Immature natural killer cell (primary cell): ENCODE measurements around the gene RASA3. TPM values are rescaled to one million over a fixed set of nuclear protein-coding genes. Genes with fewer than 3 reads are reported as not detected.

Source experiments
- DNase-seq, 3 donors: peaks; one replicate each; pipeline ENCODE4 v3.0.0; 2022; ENCODE audit warnings: mixed read lengths in 1 of 3
- H3K27ac Mint-ChIP-seq, 6 donors: one replicate each; pipeline ENCODE4 v1.8.0; 2020; ENCODE audit warnings: mixed read lengths in 6 of 6, mild to moderate bottlenecking in 5 of 6, inconsistent platforms in 4 of 6, moderate library complexity in 3 of 6
- H3K27me3 Mint-ChIP-seq, 3 donors: one replicate each; pipeline ENCODE4 v1.8.0; 2020 to 2021; ENCODE audit warnings: low read depth in 3 of 3, mild to moderate bottlenecking in 3 of 3, mixed read lengths in 3 of 3, moderate library complexity in 3 of 3, inconsistent platforms in 1 of 3
- H3K36me3 Mint-ChIP-seq, 3 donors: one replicate each; pipeline ENCODE4 v1.8.0; 2020; ENCODE audit warnings: mixed read lengths in 3 of 3, inconsistent platforms in 2 of 3, mild to moderate bottlenecking in 2 of 3
- H3K4me1 Mint-ChIP-seq, 2 donors: one replicate each; pipeline ENCODE4 v1.8.0; 2020; ENCODE audit warnings: inconsistent platforms in 2 of 2, mild to moderate bottlenecking in 2 of 2, mixed read lengths in 2 of 2, moderate library complexity in 1 of 2
- H3K4me3 Mint-ChIP-seq, 5 donors: one replicate each; pipeline ENCODE4 v1.8.0; 2020; ENCODE audit warnings: mild to moderate bottlenecking in 5 of 5, mixed read lengths in 5 of 5, inconsistent platforms in 3 of 5, moderate library complexity in 3 of 5
- H3K9me3 Mint-ChIP-seq, 6 donors: one replicate each; pipeline ENCODE4 v1.8.0; 2020; ENCODE audit warnings: mild to moderate bottlenecking in 6 of 6, mixed read lengths in 6 of 6, inconsistent platforms in 4 of 6, moderate library complexity in 3 of 6
- polyA plus RNA-seq, 3 donors: library from polyadenylated mRNA; unstranded; fragments of 300-500 nt; fragmentation: Illumina TruSeq; gene quantifications; one replicate each; pipeline ENCODE4 v1.2.3, GENCODE V29; 2021

RASA3 gene
- polyA plus RNA-seq, 3 donors from 2014 or later: 37.4 to 153 (median 64.8) TPM

GRCh38 chr13:114063545-114064449, 68.6 kb downstream of the RASA3 start:
- Mint-ChIP-seq H3K4me1 (peaks cover 79 to 89% of the 10 kb centered on the region in 2 donors), H3K27me3 (peaks cover 59 to 76% (median 59%) of the 10 kb centered on the region in 3 donors), H3K9me3 (peaks cover 0 to 5% (median 0%) of the 10 kb centered on the region in 6 donors), H3K27ac (peak overlapping the region; percentile 93 to 98 (median 97)), H3K4me3 (peak overlapping the region; percentile 80 to 92 (median 88)), H3K36me3 (peaks cover 0 to 3% (median 0%) of the 10 kb centered on the region in 3 donors)
- peak; percentile 42 to 60 (median 46) for DNase-seq

GRCh38 chr13:114062754-114063153, 69.7 kb downstream of the RASA3 start:
- Mint-ChIP-seq H3K27me3 (peaks cover 55 to 74% (median 59%) of the 10 kb centered on the region in 3 donors), H3K4me3 (peak overlapping the region in 4 of 5 donors; percentile 29 to 62 (median 36)), H3K4me1 (peaks cover 79 to 89% of the 10 kb centered on the region in 2 donors), H3K27ac (peak overlapping the region; percentile 40 to 81 (median 52)), H3K9me3 (peaks cover 0 to 3% (median 0%) of the 10 kb centered on the region in 6 donors), H3K36me3 (peaks cover 0 to 3% (median 0%) of the 10 kb centered on the region in 3 donors)
- no peak for DNase-seq

- peak overlapping the region; percentile 45 to 81 (median 60) for H3K27ac Mint-ChIP-seq
Measured at GRCh38 chr13:114062341-114062740, 70.1 kb downstream of the RASA3 start.

GRCh38 chr13:114061744-114062143, 70.7 kb downstream of the RASA3 start:
- Mint-ChIP-seq H3K4me1 (peaks cover 82 to 90% of the 10 kb centered on the region in 2 donors), H3K27ac (peak overlapping the region in 5 of 6 donors; percentile 7 to 71 (median 13)), H3K9me3 (peaks cover 0 to 3% (median 0%) of the 10 kb centered on the region in 6 donors), H3K4me3 (peak overlapping the region in 3 of 5 donors; percentile 23 to 30 (median 24)), H3K27me3 (peaks cover 52 to 73% (median 53%) of the 10 kb centered on the region in 3 donors), H3K36me3 (peaks cover 0 to 3% (median 0%) of the 10 kb centered on the region in 3 donors)
- no peak for DNase-seq

More at GRCh38 chr13:114062341-114062740, 70.1 kb downstream of the RASA3 start:
- Mint-ChIP-seq H3K4me3 (peak overlapping the region in 3 of 5 donors; percentile 18 to 30 (median 29)), H3K36me3 (peaks cover 0 to 3% (median 0%) of the 10 kb centered on the region in 3 donors), H3K27me3 (peaks cover 53 to 73% (median 54%) of the 10 kb centered on the region in 3 donors), H3K9me3 (peaks cover 0 to 3% (median 0%) of the 10 kb centered on the region in 6 donors), H3K4me1 (peaks cover 79 to 89% of the 10 kb centered on the region in 2 donors)
- DNase-seq: no peak

- Mint-ChIP-seq H3K27me3 (peaks cover 48 to 78% (median 53%) of the 10 kb centered on the region in 3 donors), H3K27ac (peak overlapping the region in 1 of 6 donors; percentile 13), H3K4me1 (peaks cover 83 to 90% of the 10 kb centered on the region in 2 donors), H3K4me3 (no peak overlapping the region), H3K9me3 (peaks cover 0 to 3% (median 0%) of the 10 kb centered on the region in 6 donors), H3K36me3 (peaks cover 0 to 3% (median 0%) of the 10 kb centered on the region in 3 donors)
- DNase-seq: no peak
Measured at GRCh38 chr13:114061047-114061446, 71.4 kb downstream of the RASA3 start.

- H3K4me1 Mint-ChIP-seq: peaks cover 83 to 90% of the 10 kb centered on the region in 2 donors
- H3K27ac Mint-ChIP-seq: peak overlapping the region in 5 of 6 donors; percentile 40 to 83 (median 81)
Measured at GRCh38 chr13:114059946-114060860, 72.2 kb downstream of the RASA3 start.

GRCh38 chr13:114059428-114059827, 73.0 kb downstream of the RASA3 start:
- H3K4me3 Mint-ChIP-seq: peak overlapping the region in 3 of 5 donors; percentile 26 to 52 (median 47)
- no peak for DNase-seq
- peaks cover 83 to 90% of the 10 kb centered on the region in 2 donors for H3K4me1 Mint-ChIP-seq
- peaks cover 0 to 7% (median 3%) of the 10 kb centered on the region in 3 donors for H3K36me3 Mint-ChIP-seq
- H3K9me3 Mint-ChIP-seq: peaks cover 0 to 3% (median 0%) of the 10 kb centered on the region in 6 donors
- peaks cover 43 to 72% (median 51%) of the 10 kb centered on the region in 3 donors for H3K27me3 Mint-ChIP-seq
- H3K27ac Mint-ChIP-seq: peak overlapping the region in 5 of 6 donors; percentile 17 to 85 (median 76)

More at GRCh38 chr13:114059946-114060860, 72.2 kb downstream of the RASA3 start:
- H3K4me3 Mint-ChIP-seq: peak overlapping the region in 3 of 5 donors; percentile 12 to 48 (median 47)
- peaks cover 0 to 3% (median 0%) of the 10 kb centered on the region in 6 donors for H3K9me3 Mint-ChIP-seq
- peaks cover 0 to 7% (median 3%) of the 10 kb centered on the region in 3 donors for H3K36me3 Mint-ChIP-seq
- DNase-seq: no peak
- peaks cover 42 to 75% (median 52%) of the 10 kb centered on the region in 3 donors for H3K27me3 Mint-ChIP-seq

- Mint-ChIP-seq H3K9me3 (peaks cover 0 to 2% (median 0%) of the 10 kb centered on the region in 6 donors), H3K36me3 (peaks cover 0 to 10% (median 3%) of the 10 kb centered on the region in 3 donors), H3K4me1 (peaks cover 80 to 90% of the 10 kb centered on the region in 2 donors), H3K27ac (peak overlapping the region; percentile 40 to 88 (median 72)), H3K4me3 (peak overlapping the region in 3 of 5 donors; percentile 35 to 66 (median 46)), H3K27me3 (peaks cover 33 to 65% (median 42%) of the 10 kb centered on the region in 3 donors)
- no peak for DNase-seq
Measured at GRCh38 chr13:114058051-114058867, 74.2 kb downstream of the RASA3 start.

GRCh38 chr13:114057166-114058050, 75.0 kb downstream of the RASA3 start:
- Mint-ChIP-seq H3K27me3 (peaks cover 35 to 63% (median 44%) of the 10 kb centered on the region in 3 donors), H3K27ac (peak overlapping the region; percentile 67 to 88 (median 76)), H3K4me1 (peaks cover 82 to 90% of the 10 kb centered on the region in 2 donors), H3K9me3 (peaks cover 0 to 2% (median 0%) of the 10 kb centered on the region in 6 donors), H3K36me3 (peaks cover 0 to 14% (median 3%) of the 10 kb centered on the region in 3 donors), H3K4me3 (peak overlapping the region; percentile 38 to 53 (median 46))
- no peak for DNase-seq

GRCh38 chr13:114056205-114057013, 76.0 kb downstream of the RASA3 start:
- Mint-ChIP-seq H3K4me3 (peak overlapping the region; percentile 27 to 68 (median 55)), H3K27me3 (peaks cover 33 to 63% (median 47%) of the 10 kb centered on the region in 3 donors), H3K27ac (peak overlapping the region; percentile 51 to 80 (median 69)), H3K4me1 (peaks cover 82 to 88% of the 10 kb centered on the region in 2 donors), H3K36me3 (peaks cover 0 to 14% (median 3%) of the 10 kb centered on the region in 3 donors), H3K9me3 (peaks cover 0 to 2% (median 0%) of the 10 kb centered on the region in 6 donors)
- no peak for DNase-seq
